Stimulated activated CD8-positive, alpha-beta memory T cell treated with anti-CD3 and anti-CD28 coated beads, Interleukin-12 subunit alpha, Interleukin-12 subunit beta, amount 100 ng/mL, for 4 hours (primary cell): Measurements from ENCODE around the gene ACSF3.
"Not testable (repeated sequence)": the region's sequence is repeated elsewhere in the genome, so short reads cannot be mapped to it uniquely, and the experiment has no call there.

ENCODE experiments used
- DNase-seq: peaks from one replicate; pipeline ENCODE4 v3.0.0-alpha.2; 2020; ENCODE audit warnings: low read depth

Gene ACSF3

DNA sequence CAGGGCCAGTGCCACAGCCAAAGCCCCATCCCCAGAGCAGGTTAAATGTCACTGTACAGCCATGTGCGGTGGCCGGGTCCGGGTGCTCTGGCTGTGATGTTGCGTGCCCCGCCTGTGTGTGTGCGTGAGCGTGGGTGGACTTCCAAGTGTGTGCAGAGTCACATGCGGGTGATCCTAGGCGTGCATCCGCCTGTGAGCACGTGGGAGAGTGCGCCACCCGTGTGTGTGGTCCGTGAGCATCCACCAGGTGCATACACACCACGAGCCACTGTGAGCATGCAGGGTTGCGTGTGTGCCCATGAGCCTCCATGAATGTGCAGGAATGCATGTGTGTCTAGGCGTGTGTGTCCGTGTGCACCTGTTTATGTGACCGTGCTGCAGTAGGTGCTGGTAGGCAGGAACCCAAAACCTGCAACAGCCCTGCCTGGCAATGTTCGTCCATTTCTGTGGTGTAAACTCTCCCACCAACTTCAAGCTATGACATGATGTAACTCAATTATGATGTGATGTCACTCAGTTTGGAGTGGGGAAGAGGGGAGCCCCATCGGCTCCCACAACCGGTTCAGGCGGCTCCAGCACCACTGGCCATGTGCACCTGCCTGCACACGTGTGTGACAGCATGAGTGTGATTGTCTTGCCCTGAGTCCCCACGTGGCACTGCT, 37.6 kb upstream of the ACSF3 start:
- DNase-seq, result no peak

DNA sequence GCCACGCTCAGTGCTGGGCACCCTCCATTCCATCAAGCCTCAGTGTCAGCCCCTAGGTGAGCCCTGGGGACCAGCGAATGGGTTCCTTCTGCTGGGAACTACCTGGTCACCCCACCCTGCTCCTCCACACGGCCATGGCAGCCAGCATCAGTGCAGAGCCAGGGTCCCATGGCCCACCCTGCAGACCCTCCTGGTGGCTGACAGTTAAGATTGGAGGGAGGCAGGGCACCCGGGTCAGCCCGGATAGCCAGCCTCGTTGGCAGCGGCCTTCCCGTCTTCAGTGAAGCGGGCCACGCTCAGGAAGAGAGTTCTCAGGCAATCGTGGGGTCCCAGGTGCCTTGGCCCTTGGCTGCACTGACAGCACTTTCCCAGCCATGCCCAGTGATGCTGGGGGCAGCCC, 37.1 kb upstream of the ACSF3 start:
- no peak for DNase-seq

DNA sequence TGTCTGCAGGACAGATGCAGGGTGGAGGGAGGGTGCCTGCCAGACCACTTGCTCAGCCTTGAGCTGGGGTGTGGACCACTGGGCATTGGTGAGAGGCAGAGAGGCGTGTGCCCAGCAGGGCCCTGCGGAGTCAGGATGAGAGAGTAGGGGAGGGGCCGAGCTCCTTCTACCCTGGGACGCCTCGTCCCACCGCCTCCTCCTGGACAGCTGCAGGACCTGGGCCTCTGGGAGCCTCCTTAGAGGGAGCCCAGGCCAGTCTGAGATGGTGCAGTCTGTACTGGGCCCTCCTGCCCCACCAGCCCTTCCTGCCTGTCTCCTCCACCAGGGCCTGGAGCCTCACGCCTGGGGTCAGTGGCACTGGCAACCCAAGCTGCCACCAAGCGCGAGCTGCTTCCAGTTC, 35.9 kb upstream of the ACSF3 start:
- no peak for DNase-seq

DNA sequence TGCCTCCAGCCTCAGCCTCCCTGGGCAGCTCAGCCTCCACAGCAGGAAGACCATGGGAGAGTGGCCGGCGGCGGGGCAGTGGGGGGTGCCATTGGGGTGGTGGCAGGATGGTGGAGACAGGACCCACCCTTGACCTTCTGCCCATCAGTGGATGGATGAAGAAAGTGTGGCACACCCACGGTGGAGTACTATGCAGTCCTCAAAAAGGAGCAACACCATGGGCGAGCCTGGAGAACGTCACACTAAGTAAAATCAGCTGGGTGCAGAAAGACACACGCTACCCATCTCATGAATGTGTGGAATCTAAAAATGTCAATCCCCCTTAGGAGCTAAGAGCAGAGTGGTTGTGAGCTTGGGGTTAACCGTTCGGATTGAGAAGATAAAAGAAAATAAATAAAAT, 34.8 kb upstream of the ACSF3 start:
- no peak for DNase-seq

DNA sequence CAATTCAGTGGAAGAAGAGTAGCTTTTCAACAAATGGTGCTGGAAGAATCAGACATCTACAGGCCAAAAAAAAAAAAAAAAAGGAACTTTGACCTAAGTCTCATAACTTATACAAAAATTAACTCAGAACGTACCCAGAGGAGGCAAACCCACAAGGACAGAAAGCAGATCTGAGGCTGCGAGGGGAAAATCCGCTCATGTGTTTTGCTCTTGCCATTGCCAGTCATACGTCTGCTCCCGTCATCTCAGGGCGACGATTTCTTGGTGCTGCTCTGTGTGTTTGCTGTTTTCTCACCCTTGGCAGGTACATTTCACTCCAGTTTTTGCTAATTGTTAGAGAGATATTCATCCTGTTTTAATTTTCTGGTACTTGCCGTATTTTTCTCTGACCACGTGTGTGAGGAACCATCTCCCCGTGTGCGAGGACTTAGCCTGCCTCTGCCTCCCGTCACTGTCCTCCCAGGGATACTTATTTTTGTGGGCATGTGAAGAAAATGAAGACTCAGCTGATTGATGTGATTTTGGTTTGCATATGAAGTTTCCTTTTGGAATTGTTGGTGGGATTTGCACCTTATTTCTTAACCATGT, 33.4 kb upstream of the ACSF3 start:
- no peak for DNase-seq

DNA sequence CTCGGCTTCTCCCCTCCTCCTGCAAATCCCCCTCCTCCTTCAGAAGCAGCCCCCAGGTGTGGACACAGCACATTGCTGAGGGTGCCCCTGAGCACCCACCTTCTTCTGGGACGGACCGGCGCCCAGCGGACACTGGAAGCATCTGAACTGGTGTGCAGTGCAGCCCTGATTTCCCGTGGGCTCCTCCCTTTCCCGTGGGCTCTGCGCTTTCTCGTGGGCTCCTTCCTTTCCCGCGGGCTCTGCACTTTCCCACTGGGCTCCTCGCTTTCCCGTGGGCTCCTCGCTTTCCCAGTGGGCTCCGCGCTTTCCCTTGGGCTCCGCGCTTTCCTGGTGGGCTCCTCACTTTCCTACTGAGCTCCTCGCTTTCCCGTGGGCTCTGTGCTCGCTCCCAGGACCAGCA, 32.6 kb upstream of the ACSF3 start:
- DNase-seq, result no peak

DNA sequence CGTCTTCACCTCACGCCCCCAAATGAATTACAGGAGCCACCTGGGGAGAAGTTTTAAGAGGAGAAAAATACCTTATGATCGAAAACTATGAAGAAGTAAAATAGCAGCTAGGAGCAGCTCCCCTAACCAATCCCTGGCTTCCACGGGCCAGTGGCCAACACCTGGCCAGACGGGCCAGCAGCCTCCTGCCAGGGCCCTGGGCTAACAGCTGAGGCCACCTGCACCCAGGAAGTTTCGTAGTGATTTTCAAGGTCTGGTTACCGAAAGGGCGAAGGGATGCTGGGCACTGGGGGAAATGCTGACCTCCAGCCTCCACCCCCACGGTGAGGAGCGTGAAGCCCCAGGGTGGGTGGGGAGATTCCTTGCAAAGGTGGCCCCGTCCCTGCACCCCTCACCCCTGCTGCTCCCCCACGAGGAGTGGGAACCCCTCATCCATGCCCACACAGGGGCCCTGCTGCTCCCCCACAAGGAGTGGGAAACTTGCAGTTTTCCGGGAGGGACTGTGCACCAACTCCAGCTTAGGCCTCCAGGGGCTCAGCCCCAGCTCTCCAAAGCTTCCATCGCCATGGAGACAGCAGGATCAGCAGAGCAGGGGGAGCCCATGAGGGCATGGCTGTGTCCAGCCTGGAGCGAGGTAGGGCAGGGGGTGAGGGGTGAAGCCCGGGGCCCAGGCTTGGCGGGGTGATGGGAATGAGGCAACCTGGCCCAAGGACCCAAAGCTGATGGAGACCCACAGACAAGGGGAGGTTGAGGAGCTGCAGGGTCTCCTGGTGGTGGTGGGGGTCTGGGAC, 31.9 kb upstream of the ACSF3 start:
- DNase-seq, result no peak

DNA sequence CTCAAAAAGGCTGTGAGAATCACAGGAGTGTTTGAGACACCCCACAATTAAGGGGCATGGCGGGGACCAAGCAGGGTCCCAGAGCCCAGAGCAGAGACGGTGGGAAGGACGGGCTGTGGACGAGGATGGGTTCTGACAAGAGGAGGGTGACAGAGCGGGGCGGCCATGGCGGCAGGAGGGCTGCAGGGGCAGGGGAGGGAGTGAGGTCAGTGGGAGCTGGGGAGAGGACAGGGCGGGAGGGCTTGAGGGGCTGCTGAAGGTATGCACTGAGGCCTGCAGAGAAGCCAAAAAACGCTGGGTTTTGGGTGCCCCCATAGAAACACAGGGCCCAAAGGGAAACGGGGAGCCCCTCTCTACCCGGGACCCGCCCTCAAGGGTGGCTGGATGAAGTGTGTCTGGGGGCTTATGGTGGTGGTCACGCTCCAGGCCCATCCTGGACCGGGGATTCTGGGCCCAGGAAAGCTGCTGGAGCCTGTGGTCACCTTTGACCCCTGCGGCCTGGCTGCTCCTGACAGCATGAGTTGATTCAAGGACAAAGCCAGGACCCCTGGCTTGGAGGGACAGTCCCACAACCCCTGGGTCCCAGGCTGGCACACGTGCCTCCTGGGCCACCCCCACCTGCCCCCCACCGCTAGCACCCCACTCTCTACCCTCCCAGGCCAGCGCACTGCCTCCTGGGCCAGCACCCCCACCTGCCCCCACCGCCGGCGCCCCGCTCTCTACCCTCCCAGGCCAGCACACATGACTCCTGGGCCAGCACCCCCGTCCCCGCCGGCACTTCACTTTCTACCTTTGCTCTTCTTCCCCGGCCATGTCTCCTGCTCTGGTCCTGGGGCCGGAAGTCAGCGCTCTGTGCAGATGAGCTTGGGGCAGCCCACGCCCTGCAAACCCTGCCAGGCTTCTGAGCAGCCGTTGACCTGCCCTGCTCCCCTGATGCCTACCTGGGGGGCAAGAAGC, 31.0 kb upstream of the ACSF3 start:
- no peak for DNase-seq

DNA sequence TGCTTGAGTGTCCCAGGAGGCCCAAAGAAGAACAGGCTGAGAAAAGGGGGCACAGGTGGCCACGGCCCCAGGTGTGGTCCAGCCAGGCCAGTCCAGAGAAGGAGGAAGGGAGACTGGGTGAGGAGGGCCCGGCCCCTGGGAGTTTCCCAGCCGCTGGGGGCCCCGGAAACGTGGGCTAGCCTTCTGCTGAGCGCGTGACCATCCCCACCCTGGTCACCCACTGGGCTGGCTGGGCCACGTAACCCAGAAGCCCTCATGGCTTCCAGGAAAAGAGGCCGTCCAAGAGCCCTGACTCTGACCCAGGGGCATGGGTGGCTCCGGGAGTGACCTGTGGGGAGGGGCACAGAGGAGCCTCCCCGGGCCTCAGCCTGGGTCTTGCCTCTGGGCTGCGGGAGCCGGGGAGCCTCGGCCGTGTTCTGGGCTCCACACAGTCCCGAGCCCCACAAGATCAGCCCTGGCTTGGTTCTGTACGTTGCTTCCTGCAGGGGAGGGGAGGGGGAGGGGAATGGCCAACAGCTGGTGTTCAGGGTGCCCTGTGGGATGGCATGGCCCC, 29.8 kb upstream of the ACSF3 start:
- no peak for DNase-seq

DNA sequence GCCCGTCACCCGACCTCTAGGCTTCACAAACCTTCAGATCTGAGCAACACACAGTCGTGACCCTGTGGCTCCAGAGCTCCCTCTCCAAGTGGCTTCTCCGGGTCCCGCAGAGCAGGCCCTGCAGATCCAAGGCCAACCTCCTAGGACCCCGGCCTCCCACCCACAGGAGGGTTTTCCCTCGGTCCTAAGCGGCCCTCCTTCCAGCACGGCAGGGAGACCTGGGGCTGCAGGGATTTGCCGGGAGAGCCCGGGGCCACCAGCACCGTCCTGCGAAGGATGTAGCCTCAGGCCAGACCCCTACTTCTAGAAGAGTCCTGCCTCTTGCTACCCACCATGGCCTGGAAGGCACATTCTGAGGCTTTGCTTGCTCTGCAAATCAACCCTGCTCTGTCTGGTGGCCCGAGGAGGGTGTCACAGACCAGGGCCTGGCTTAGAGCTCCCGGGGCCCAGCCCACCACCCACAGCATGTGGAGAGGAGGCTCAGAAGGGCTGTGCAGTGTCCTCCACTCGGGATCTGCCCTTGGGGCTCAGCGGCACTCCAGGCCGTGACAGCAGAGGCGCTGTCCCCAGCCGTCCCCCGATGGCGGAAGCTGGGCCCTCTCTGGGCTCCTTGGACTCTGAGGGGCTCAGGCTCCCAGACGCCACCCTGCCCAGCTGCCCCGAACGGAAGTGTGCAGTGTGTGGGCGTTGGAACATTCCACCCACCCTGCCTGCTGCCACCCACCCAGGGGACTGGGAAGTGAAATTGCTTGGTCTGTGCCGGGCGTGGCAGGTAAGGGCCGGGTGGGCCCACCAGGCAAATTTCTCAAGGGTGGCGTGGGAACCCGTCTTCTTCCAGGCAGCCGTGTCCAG, 28.8 kb upstream of the ACSF3 start:
- no peak for DNase-seq

DNA sequence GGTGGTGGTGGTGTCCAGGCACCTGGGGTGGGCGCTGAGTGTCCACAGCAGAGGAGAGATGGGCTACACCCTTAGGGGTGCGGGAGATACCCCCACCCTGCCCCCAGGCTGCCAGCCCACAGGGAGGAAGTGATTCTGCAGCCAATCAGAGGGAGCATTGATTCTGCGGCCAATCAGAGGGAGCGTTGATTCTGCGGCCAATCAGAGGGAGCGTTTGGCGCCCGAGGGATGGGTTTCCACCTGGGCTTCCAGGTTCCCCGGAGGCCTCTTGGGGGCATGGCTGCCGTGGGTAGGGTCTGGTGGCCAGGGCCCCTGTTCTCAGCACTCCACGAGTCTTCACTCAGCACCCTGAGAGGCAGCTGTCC, 28.2 kb upstream of the ACSF3 start:
- no peak for DNase-seq

DNA sequence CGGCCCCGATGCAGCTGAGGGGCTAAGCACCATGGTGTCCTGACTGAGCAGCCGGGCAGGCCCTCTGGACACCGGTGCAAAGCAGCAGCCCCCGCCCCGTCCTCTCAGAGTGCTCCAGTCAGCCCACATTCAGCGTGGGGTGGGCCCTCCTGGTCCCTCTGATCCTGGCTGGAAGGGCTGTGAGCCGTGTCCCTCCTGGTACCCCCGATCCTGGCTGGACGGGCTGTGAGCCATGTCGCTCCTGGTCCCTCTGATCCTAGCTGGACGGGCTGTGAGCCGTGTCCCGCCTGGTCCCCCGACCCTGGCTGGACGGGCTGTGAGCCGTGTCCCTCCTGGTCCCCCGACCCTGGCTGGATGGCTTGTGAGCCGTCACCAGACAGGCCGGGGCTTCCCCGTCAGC, 26.9 kb upstream of the ACSF3 start:
- no peak for DNase-seq

DNA sequence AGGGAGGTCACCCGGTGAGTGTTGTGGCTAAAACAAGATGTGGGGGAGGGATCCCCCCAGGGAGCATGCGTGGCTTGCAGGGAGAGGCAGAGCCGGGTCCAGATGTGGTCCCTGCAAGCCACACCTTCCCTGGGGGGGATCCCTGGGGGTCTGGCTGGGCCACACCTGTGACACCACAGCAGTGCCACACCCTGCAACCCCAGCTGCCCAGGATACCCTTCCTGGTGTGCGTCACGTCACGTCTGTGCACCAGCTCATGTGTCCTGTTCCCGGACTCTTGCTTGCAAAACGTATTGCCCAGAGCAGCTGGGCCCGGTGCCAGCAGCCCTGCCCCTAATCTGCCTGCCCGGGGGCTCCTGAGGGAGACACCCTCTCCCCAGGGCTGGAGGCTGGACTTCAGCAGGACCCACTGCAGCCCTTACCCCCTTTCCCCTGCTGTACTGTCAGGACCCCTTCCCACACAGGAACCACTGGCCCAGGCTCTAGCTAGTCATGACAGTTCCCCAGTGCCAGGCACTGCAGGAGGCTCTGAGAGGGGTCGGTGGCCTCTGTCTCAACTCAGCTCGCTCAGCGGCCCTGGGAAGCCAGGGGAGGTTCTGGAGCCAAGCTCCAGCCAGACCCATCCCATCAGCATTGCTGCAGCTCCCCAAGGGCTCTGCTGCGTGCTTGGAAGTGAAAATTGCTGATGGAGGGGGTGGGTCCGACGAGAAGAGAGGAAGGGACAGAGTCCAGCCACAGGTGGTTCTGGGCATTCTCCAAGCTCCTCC, 25.8 kb upstream of the ACSF3 start:
- DNase-seq, result no peak

DNA sequence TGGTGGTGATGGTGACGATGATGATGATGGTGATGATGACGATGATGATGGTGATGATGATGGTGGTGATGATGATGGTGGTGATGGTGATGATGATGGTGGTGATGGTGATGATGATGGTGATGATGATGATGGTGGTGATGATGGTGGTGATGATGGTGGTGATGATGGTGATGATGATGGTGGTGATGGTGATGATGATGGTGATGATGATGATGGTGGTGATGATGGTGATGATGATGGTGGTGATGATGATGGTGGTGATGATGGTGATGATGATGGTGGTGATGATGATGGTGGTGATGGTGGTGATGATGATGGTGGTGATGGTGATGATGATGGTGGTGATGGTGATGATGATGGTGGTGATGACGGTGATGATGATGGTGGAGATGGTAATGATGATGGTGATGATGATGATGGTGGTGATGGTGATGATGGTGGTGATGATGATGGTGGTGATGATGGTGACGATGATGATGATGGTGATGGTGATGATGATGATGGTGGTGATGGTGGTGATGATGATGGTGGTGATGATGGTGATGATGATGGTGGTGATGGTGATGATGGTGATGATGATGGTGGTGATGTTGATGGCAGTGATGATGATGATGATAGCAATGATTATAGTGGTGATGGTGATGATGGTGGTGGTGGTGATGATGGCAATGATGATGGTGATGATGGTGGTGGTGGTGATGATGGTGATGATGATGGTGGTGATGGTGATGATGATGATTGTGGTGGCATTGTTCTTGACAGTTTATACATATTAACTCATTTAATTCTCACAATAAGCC, 24.6 kb upstream of the ACSF3 start:
- DNase-seq, result not testable (repeated sequence)

DNA sequence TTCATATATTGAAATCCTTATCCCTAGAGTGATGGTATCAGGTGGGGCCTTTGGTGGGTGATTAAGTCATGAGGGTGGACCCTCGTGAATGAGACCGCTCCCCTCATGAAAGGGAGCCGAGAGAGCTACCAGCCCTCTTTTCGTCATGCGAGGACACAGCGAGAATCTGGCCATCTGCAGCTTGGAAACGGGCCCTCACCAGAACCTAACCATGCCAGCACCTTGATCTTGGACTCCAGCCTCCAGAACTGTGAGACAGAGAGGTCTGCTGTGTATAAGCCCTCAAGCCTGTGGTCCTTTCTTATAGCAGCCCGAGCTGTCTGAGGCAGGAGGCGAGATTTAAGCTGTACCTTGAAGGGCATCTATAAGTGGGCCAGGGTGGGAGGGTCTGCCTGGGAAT, 23.7 kb upstream of the ACSF3 start:
- DNase-seq, result no peak

DNA sequence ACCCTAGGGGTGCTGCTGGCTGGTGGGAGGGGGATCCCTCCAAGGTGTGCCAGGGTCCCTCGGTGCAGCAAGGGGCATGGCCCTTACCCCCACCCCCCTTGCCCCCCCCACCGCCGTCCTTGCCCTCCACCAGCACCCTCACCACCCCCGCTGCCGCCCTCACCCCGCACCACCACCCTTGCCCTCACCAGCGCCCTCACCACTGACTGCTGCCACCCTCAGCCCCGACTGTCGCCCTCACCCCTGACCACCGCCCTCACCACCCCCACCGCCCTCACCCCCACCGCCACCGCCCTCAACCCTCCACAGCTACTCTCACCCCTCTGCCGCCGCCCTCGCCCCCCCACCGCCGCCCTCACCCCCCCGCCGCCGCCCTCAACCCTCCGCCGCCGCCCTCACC, 23.1 kb upstream of the ACSF3 start:
- DNase-seq, result no peak

DNA sequence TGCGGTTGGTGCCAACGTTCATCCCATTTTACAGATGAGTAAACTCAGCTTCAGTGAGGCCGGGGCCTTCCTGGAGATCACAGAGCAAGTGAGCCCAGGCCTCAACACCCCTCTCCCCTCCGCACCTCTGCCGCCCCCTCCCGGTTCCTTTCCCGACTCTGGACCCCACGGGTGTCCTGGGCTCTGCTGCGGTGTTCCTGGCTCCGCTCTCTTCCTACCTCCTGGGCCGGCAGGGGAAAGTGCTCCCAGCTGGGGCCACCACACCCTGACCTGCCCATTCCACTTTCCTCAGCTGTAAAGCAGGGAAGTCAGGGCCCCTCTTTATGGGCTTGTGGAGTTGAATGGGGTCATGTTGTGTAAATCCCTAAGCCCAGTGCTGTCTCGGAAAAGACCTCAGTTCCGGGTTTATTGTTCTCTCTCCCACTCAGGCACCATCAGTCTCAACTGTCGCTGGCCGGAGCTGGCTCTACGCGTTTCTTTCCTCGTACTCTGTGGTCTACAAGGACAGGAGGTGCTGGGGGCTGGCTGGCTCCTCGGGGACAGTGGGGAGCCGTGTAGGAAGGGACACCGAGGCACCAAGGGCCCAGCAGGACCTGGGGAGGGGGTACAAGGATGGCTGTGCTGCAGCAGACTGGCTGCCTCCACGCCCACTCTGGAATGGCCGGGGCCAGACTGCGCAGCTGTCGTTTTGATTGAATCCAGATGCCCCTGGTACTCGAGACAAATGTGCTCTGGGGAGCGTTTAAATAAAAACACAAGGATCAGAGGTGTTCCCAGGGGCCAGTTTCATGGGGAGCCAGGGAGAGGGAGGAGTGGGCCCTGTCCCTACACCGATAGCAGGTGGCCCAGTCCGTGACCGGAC, 21.7 kb upstream of the ACSF3 start:
- DNase-seq, result no peak

DNA sequence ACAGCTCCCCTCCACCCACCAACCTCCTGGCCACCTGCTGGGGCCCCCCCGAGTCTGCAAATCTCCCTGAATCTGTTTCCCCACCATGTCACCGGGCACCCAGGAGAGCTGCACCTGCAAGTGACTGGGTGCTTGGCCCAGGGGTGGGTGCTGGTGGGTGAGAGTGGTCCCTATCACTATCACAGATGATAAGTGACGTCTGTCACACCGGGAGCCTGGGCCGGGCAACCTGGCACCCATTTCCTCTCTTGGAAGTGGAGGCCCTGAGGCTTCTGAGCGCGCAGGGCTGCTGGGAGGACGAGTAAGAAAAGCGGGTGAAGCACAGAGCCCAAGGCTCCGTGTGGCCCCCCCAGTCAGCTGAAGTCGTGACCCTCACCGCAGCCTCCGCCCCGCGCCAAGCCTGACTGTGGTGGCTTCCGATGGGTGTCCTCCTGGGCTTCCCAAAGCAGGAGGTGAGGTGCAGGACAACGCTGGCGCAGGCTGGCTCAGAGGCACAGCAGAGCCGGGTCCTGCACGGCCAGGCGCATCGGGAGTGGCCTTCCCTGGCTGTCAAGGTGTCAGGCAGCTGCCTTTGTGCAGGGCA, 21.0 kb upstream of the ACSF3 start:
- no peak for DNase-seq
